Suprapubic skin (tissue), 4 donors: ENCODE measurements around the gene ERFL. TPM values are rescaled to one million over a fixed set of nuclear protein-coding genes. Genes with fewer than 3 reads are reported as not detected.

ENCODE experiments used
- DNase-seq, 2 donors: peaks; one replicate each; pipeline ENCODE4 v3.0.0-alpha.2; 2019; ENCODE audit warnings: low spot score in 2 of 2
- H3K27ac ChIP-seq: fragments of 200-600 bp; sonication (generic); one replicate; pipeline ENCODE4 v1.5.1; 2019
- H3K27me3 ChIP-seq: fragments of 200-600 bp; sonication (generic); one replicate; pipeline ENCODE4 v1.5.1; 2019
- H3K36me3 ChIP-seq: fragments of 200-600 bp; sonication (generic); one replicate; pipeline ENCODE4 v1.5.1; 2019
- H3K4me1 ChIP-seq: fragments of 200-600 bp; sonication (generic); one replicate; pipeline ENCODE4 v1.5.1; 2019
- H3K4me3 ChIP-seq: fragments of 200-600 bp; sonication (generic); one replicate; pipeline ENCODE4 v1.5.1; 2019; ENCODE audit warnings: mild to moderate bottlenecking
- H3K9me3 ChIP-seq: fragments of 200-600 bp; sonication (generic); one replicate; pipeline ENCODE4 v1.5.1; 2019
- CTCF ChIP-seq, 2 donors: fragments of 200-600 bp in 1 of 2; fragments of 450-650 bp in 1 of 2; sonication (generic) in 1 of 2; IDR thresholded peaks; one replicate each; pipeline ENCODE4 v1.5.1; 2016 to 2019; ENCODE audit warnings: antibody characterized with exemption in 2 of 2, mild to moderate bottlenecking in 1 of 2, moderate library complexity in 1 of 2
- EP300 ChIP-seq: sonication (generic); formaldehyde crosslinking; IDR thresholded peaks from one replicate; pipeline ENCODE4 v1.6.1; 2017; ENCODE audit warnings: antibody characterized with exemption
- POLR2A ChIP-seq, 2 donors: fragments of 450-650 bp; IDR thresholded peaks; one replicate each; pipeline ENCODE4 v1.6.1; 2017; ENCODE audit warnings: antibody characterized with exemption in 2 of 2, mild to moderate bottlenecking in 2 of 2, moderate library complexity in 2 of 2
- POLR2AphosphoS5 ChIP-seq, 3 donors: sonication (generic); formaldehyde crosslinking; IDR thresholded peaks; one replicate each; pipeline ENCODE4 v1.6.1; 2017; ENCODE audit warnings: antibody characterized with exemption in 3 of 3
- WGBS: methylation state at CpG from one replicate; pipeline ENCODE4 v1.1.5; 2018; 5-methylcytosine and 5-hydroxymethylcytosine counted together
- total RNA-seq, 4 donors: library from RNA; depleted of rRNA; stranded (reverse); fragments of >200 nt; gene quantifications; one replicate each; pipeline ENCODE4 v1.1.0, GENCODE V29; 2016

Gene ERFL
- total RNA-seq, 4 donors from 2014 or later, result 0.21 to 0.72 TPM; not detected in 2

GRCh38 chr19:41969772-41970458 lies 41.7 kb upstream of the ERFL start:
- Histone ChIP-seq H3K4me1 (no peaks in the 10 kb centered on the region), H3K27ac (no peak overlapping the region), H3K9me3 (no peaks in the 10 kb centered on the region), H3K36me3 (no peaks in the 10 kb centered on the region), H3K4me3 (no peak overlapping the region), H3K27me3 (peaks cover 24% of the 10 kb centered on the region)
- TF ChIP-seq EP300 (no peak), POLR2A (IDR thresholded peaks at IDR 0.05) (no peak), POLR2AphosphoS5 (IDR thresholded peaks at IDR 0.05) (no peak), CTCF (IDR thresholded peaks at IDR 0.05) (no peak)
- DNase-seq, result no peak
- 89% methylated on average over 17 of the region's 19 CpGs for WGBS

GRCh38 chr19:41968751-41969595 lies 40.7 kb upstream of the ERFL start:
- H3K4me1 ChIP-seq, result no peaks in the 10 kb centered on the region
- WGBS, result 80% methylated on average over 22 of the region's 28 CpGs
- H3K27me3 ChIP-seq, result peaks cover 24% of the 10 kb centered on the region
- no peak for DNase-seq
- no peak overlapping the region for H3K27ac ChIP-seq
- no peak for TF ChIP-seq POLR2AphosphoS5 (IDR thresholded peaks at IDR 0.05)
- no peak for TF ChIP-seq POLR2A (IDR thresholded peaks at IDR 0.05)
- TF ChIP-seq EP300, result no peak
- TF ChIP-seq CTCF (IDR thresholded peaks at IDR 0.05), result no peak
- H3K36me3 ChIP-seq, result no peaks in the 10 kb centered on the region
- H3K4me3 ChIP-seq, result no peak overlapping the region
- H3K9me3 ChIP-seq, result no peaks in the 10 kb centered on the region

- Histone ChIP-seq H3K4me3 (no peak overlapping the region), H3K36me3 (no peaks in the 10 kb centered on the region), H3K4me1 (no peaks in the 10 kb centered on the region), H3K9me3 (no peaks in the 10 kb centered on the region), H3K27me3 (peaks cover 24% of the 10 kb centered on the region), H3K27ac (no peak overlapping the region)
- TF ChIP-seq POLR2AphosphoS5 (IDR thresholded peaks at IDR 0.05) (no peak), EP300 (no peak), CTCF (IDR thresholded peaks at IDR 0.05) (no peak), POLR2A (IDR thresholded peaks at IDR 0.05) (no peak)
- 71% methylated on average over 16 of the region's 26 CpGs for WGBS
- no peak for DNase-seq
These were observed 39.0 kb upstream of the ERFL start for GRCh38 chr19:41967054-41967783.

GRCh38 chr19:41965106-41965505 lies 36.9 kb upstream of the ERFL start:
- Histone ChIP-seq H3K36me3 (no peaks in the 10 kb centered on the region), H3K4me3 (no peak overlapping the region), H3K27ac (no peak overlapping the region), H3K9me3 (no peaks in the 10 kb centered on the region), H3K4me1 (no peaks in the 10 kb centered on the region), H3K27me3 (peaks cover 24% of the 10 kb centered on the region)
- no peak for DNase-seq
- TF ChIP-seq POLR2AphosphoS5 (IDR thresholded peaks at IDR 0.05) (no peak), POLR2A (IDR thresholded peaks at IDR 0.05) (no peak), EP300 (no peak), CTCF (IDR thresholded peaks at IDR 0.05) (no peak)
- WGBS, result 66% methylated on average over 5 of the region's 5 CpGs
